HCT116 (cell line): ENCODE measurements around the gene CDK14.

Source experiments
- CBX3 ChIP-seq: IDR thresholded peaks from 2 replicates; pipeline ENCODE4 v1.6.1; 2012; ENCODE audit warnings: low read depth
- POLR2AphosphoS5 ChIP-seq: IDR thresholded peaks from 2 replicates; pipeline ENCODE4 v1.6.1; 2011; ENCODE audit warnings: mild to moderate bottlenecking, low read depth, low read length, moderate library complexity
- RAD21 ChIP-seq: IDR thresholded peaks from 2 replicates; pipeline ENCODE4 v1.6.1; 2012; ENCODE audit warnings: low read depth, mild to moderate bottlenecking
- SP1 ChIP-seq: IDR thresholded peaks from 2 replicates; pipeline ENCODE4 v1.6.1; 2012; ENCODE audit warnings: low read depth

GRCh38 chr7:90675982-90676381 lies 79.9 kb downstream of the CDK14 start:
- TF ChIP-seq SP1 (no peak), POLR2AphosphoS5 (no peak), RAD21 (no peak), CBX3 (no peak)
